GM21737 (cell line): Measurements from ENCODE around the gene CYB561D2.
"Not testable (repeated sequence)": the region's sequence is repeated elsewhere in the genome, so short reads cannot be mapped to it uniquely, and the experiment has no call there.

Source experiments
- ATAC-seq: cut with Tn5 transposase; IDR thresholded peaks from one replicate; pipeline ENCODE4 v1.9.1; 2021; ENCODE audit warnings: mild to moderate bottlenecking, moderate library complexity; ENCODE audit not compliant: unreplicated experiment

Gene CYB561D2

GRCh38 chr3:50350527-50351322, at the start of gene CYB561D2, which contains the start of gene NPRL2:
Gene CYB561D2, plus strand, starts transcription at chr3:50350862. Its CDS starts 572 bp downstream, at chr3:50351434.
Gene NPRL2, minus strand, starts transcription at chr3:50350775. Its CDS starts 123 bp downstream, at chr3:50350652.
- peak; percentile 77 for ATAC-seq

GRCh38 chr3:50302095-50303012, 48.3 kb upstream of the CYB561D2 start:
- ATAC-seq = no peak

- no peak for ATAC-seq
These were observed 47.4 kb upstream of the CYB561D2 start, which contains the start of gene HYAL1 for GRCh38 chr3:50303013-50303815. Gene HYAL1, minus strand, starts transcription at chr3:50303574. Its CDS starts 618 bp downstream, at chr3:50302956.

GRCh38 chr3:50304601-50305000, 46.1 kb upstream of the CYB561D2 start:
- ATAC-seq = no peak

GRCh38 chr3:50312041-50312440, 38.6 kb upstream of the CYB561D2 start:
- not testable (repeated sequence) for ATAC-seq

- ATAC-seq = no peak
These were observed 36.3 kb upstream of the CYB561D2 start for GRCh38 chr3:50314342-50314741.

GRCh38 chr3:50314816-50315215, 35.8 kb upstream of the CYB561D2 start:
- no peak for ATAC-seq

GRCh38 chr3:50316657-50317242, 33.9 kb upstream of the CYB561D2 start:
- no peak for ATAC-seq

GRCh38 chr3:50317300-50317699, 33.4 kb upstream of the CYB561D2 start:
- no peak for ATAC-seq

- ATAC-seq = no peak
These were observed 32.5 kb upstream of the CYB561D2 start for GRCh38 chr3:50318163-50318562.

- ATAC-seq = no peak
These were observed 32.0 kb upstream of the CYB561D2 start for GRCh38 chr3:50318615-50319014.

GRCh38 chr3:50319181-50319893, 31.3 kb upstream of the CYB561D2 start:
- no peak for ATAC-seq

GRCh38 chr3:50319894-50320625, 30.6 kb upstream of the CYB561D2 start:
- ATAC-seq = no peak

GRCh38 chr3:50320853-50321335, 29.8 kb upstream of the CYB561D2 start:
- peak; percentile 45 for ATAC-seq

- peak; percentile 65 for ATAC-seq
These were observed 29.1 kb upstream of the CYB561D2 start for GRCh38 chr3:50321336-50322114.

GRCh38 chr3:50322115-50322385, 28.6 kb upstream of the CYB561D2 start:
- no peak for ATAC-seq

- ATAC-seq = no peak
These were observed 28.1 kb upstream of the CYB561D2 start, which contains the start of gene HYAL2 for GRCh38 chr3:50322386-50323091. Gene HYAL2, minus strand, starts transcription at chr3:50322745. Its CDS starts 2,256 bp downstream, at chr3:50320489.
